A549 (cell line): ENCODE measurements around the gene NKX2-1. TPM values are rescaled to one million over a fixed set of nuclear protein-coding genes. Genes with fewer than 3 reads are reported as not detected.

Experiments
- ATAC-seq, 2 experiments: fragments of 200-7000 bp in 1 of 2; fragments of >200 bp in 1 of 2; cut with Nextera tagmentation in 1 of 2; cut with Tn5 transposase in 1 of 2; 3 replicates each; pipeline versions ENCODE4 v1.8.0 to v1.9.1; 2018 to 2020; ENCODE audit warnings: mild to moderate bottlenecking in 1 of 2, moderate library complexity in 1 of 2
- CTCF ChIA-PET: fragments of 300-600 bp; sonication (Branson Sonifier 250); formaldehyde crosslinking; extraction: SDS; loops from one replicate; lab custom pipeline; 2021; ENCODE audit warnings: antibody characterized with exemption, inconsistent platforms; lab: Yijun Ruan, JAX
- POLR2A ChIA-PET: fragments of 350-600 bp; formaldehyde crosslinking; extraction: SDS; loops from one replicate; lab custom pipeline; 2021; ENCODE audit warnings: antibody characterized with exemption, inconsistent platforms; lab: Yijun Ruan, JAX
- DNase-seq, 2 experiments: peaks; one replicate each; pipeline versions ENCODE4 v3.0.0 to v3.0.0-alpha.2; 2011 to 2016; ENCODE audit warnings: low read depth in 1 of 2, low spot score in 1 of 2
- FAIRE-seq: peaks from 2 replicates; lab custom pipeline; 2011; peaks lifted over from hg19 to GRCh38; lab: Jason Lieb, UNC
- H3K27ac ChIP-seq, 2 experiments: fragments of >200 bp; sonication (Bioruptor Twin); formaldehyde crosslinking; 3 replicates each; pipeline ENCODE4 v1.5.1; 2016 to 2017
- H3K4me1 ChIP-seq: fragments of >200 bp; sonication (Bioruptor Twin); formaldehyde crosslinking; 3 replicates; pipeline ENCODE4 v1.6.1; 2016
- H3K4me2 ChIP-seq: fragments of >200 bp; sonication (Bioruptor Twin); formaldehyde crosslinking; 3 replicates; pipeline ENCODE4 v1.6.1; 2016
- H3K4me3 ChIP-seq: fragments of >200 bp; sonication (Bioruptor Twin); formaldehyde crosslinking; 3 replicates; pipeline ENCODE4 v1.5.1; 2016
- H3K9me3 ChIP-seq: fragments of >200 bp; sonication (Bioruptor Twin); formaldehyde crosslinking; 3 replicates; pipeline ENCODE4 v1.6.1; 2016
- CHD4 ChIP-seq: fragments of 200-600 bp; sonication (generic); IDR thresholded peaks from 2 replicates; pipeline ENCODE4 v1.6.1; 2016; ENCODE audit warnings: antibody characterized with exemption, mild to moderate bottlenecking, borderline replicate concordance
- FOSB ChIP-seq: fragments of 250-450 bp; sonication (Bioruptor Pico); IDR thresholded peaks from 2 replicates; pipeline ENCODE4 v1.5.0; 2020; ENCODE audit warnings: mild to moderate bottlenecking, moderate library complexity
- FOXS1 ChIP-seq: fragments of 250-450 bp; sonication (Bioruptor Pico); IDR thresholded peaks from 2 replicates; pipeline ENCODE4 v1.5.0; 2020; ENCODE audit warnings: mild to moderate bottlenecking, moderate library complexity
- KDM1A ChIP-seq: fragments of 200-600 bp; sonication (generic); IDR thresholded peaks from 2 replicates; pipeline ENCODE4 v1.6.1; 2016; ENCODE audit warnings: low read depth, mild to moderate bottlenecking
- MAZ ChIP-seq: fragments of 150-350 bp; IDR thresholded peaks from 2 replicates; pipeline ENCODE4 v1.6.1; 2014; ENCODE audit warnings: antibody characterized with exemption, low read depth, low read length, borderline replicate concordance
- MYC ChIP-seq: IDR thresholded peaks from 2 replicates; pipeline ENCODE4 v1.6.1; 2012; ENCODE audit warnings: mild to moderate bottlenecking, inconsistent platforms, low read length, improper control_type of control experiment, borderline replicate concordance
- NPAS2 ChIP-seq: fragments of 250-450 bp; sonication (Bioruptor Pico); IDR thresholded peaks from 2 replicates; pipeline ENCODE4 v1.8.0; 2022; ENCODE audit warnings: mild to moderate bottlenecking, moderate library complexity, borderline replicate concordance
- PHF8 ChIP-seq: fragments of 200-600 bp; sonication (generic); IDR thresholded peaks from 2 replicates; pipeline ENCODE4 v1.6.1; 2016; ENCODE audit warnings: low read depth, mild to moderate bottlenecking, antibody characterized with exemption, moderate library complexity, borderline replicate concordance
- RARB ChIP-seq: fragments of 250-450 bp; sonication (Bioruptor Pico); IDR thresholded peaks from 2 replicates; pipeline ENCODE4 v1.8.0; 2021; ENCODE audit warnings: mild to moderate bottlenecking, moderate library complexity
- RCOR1 ChIP-seq: fragments of 150-350 bp; IDR thresholded peaks from 2 replicates; pipeline ENCODE4 v1.6.1; 2014; ENCODE audit warnings: antibody characterized with exemption, low read length, low read depth
- RFX5 ChIP-seq: fragments of 450-650 bp; IDR thresholded peaks from 2 replicates; pipeline ENCODE4 v1.7.1; 2014; ENCODE audit warnings: antibody characterized with exemption, mild to moderate bottlenecking, moderate library complexity
- SMC3 ChIP-seq: fragments of >200 bp; sonication (Bioruptor Twin); formaldehyde crosslinking; IDR thresholded peaks from 3 replicates; pipeline ENCODE4 v1.6.1; 2018; ENCODE audit warnings: inconsistent platforms
- ZNF302 ChIP-seq: fragments of 250-450 bp; sonication (Bioruptor Pico); IDR thresholded peaks from 2 replicates; pipeline ENCODE4 v1.9.0; 2021; ENCODE audit warnings: inconsistent platforms, mild to moderate bottlenecking, moderate library complexity
- WGBS: methylation state at CpG from one replicate; pipeline ENCODE4 v1.1.6; 2017; ENCODE audit errors: missing lambda C conversion rate; 5-methylcytosine and 5-hydroxymethylcytosine counted together
- polyA plus RNA-seq, 4 experiments: library from polyadenylated mRNA; depleted of rRNA in 3 of 4; stranded (reverse); fragments of >200 nt; fragmentation: RNase III in 1 of 4; extraction: RNeasy Plus Mini Kit Qiagen cat#74134 plus additional on column Dnase treatment in 1 of 4; gene quantifications; 2 replicates in 3 of 4; 3 replicates in 1 of 4; pipeline ENCODE4 v1.2.3, GENCODE V29; 2011 to 2017
- TF ChIP-seq, protein P1 (sequence below): fragments of >200 bp; sonication (Bioruptor Twin); formaldehyde crosslinking; IDR thresholded peaks from 3 replicates; pipeline ENCODE4 v1.6.1; 2016
- TF ChIP-seq, protein P2 (sequence below): fragments of 150-350 bp; IDR thresholded peaks from 2 replicates; pipeline ENCODE4 v1.6.1; 2014; ENCODE audit warnings: low read depth, mild to moderate bottlenecking, low read length
- TF ChIP-seq, protein P3 (sequence below): fragments of 450-650 bp; IDR thresholded peaks from 2 replicates; pipeline ENCODE4 v1.6.1; 2014; ENCODE audit warnings: antibody characterized with exemption
- TF ChIP-seq, protein P4 (sequence below): fragments of >200 bp; sonication (Bioruptor Twin); formaldehyde crosslinking; IDR thresholded peaks from 2 replicates; pipeline ENCODE4 v1.6.1; 2016
- TF ChIP-seq, protein P5 (sequence below): fragments of 250-450 bp; sonication (Bioruptor Pico); IDR thresholded peaks from 2 replicates; pipeline ENCODE4 v1.5.0; 2020; ENCODE audit warnings: low read depth, mild to moderate bottlenecking, moderate library complexity
- TF ChIP-seq, protein P6 (sequence below): IDR thresholded peaks from 2 replicates; pipeline ENCODE4 v1.6.1; 2012
- TF ChIP-seq, protein P7 (sequence below): fragments of 250-450 bp; sonication (Bioruptor Pico); IDR thresholded peaks from 2 replicates; pipeline ENCODE4 v1.5.0; 2021; ENCODE audit warnings: mild to moderate bottlenecking, moderate library complexity, borderline replicate concordance

Gene NKX2-1
- polyA plus RNA-seq, 2 of the 4 experiments (the other 2 are of a cell fraction): not detected

DNA sequence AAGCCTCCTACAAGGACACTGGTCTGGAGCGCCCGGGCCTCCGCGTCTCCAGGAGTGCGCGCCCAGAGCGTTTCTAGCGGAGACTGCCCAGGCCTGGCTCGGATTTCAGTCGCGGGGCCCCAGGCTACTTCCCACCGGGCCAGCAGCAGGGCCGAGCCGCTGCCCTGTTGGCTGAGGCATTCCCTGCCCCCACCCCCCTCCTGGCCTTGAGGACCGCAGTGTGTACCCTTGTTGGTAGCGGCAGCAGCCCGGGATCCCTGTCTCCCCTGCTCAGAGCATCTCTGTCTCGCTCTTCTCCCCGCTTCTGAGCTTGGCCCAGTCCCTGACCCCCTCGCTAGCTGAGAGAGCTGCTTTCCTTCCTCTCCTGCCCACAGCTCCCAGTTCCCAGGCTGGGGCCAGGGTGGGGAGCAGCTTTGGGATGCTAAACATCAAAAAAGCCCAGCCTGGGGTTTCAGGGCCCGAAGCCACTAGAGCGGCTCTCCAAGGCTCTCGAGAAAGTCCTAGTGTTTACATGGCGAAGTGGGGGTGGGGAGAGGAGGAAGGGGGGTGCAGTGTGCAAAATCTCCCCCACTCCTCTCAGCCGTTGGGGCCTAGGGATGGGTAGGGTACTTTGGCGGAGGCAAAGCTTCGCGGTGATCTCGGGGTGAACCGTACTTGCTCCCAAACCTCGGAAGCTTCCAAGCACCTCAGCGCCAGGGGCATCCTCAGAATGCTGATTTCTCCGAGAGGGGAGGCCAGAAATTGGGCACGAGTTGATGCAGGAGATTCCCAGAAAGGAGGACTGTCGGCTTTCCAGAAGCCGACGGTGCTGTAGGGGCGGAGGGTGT lies 6.4 kb downstream of the NKX2-1 start (continued):
- TF ChIP-seq, protein P1, sequence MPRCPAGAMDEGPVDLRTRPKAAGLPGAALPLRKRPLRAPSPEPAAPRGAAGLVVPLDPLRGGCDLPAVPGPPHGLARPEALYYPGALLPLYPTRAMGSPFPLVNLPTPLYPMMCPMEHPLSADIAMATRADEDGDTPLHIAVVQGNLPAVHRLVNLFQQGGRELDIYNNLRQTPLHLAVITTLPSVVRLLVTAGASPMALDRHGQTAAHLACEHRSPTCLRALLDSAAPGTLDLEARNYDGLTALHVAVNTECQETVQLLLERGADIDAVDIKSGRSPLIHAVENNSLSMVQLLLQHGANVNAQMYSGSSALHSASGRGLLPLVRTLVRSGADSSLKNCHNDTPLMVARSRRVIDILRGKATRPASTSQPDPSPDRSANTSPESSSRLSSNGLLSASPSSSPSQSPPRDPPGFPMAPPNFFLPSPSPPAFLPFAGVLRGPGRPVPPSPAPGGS: no peak
- TF ChIP-seq RCOR1 (no peak), FOSB (CRISPR knock-in tag) (no peak), FOXS1 (no peak)
- TF ChIP-seq, protein P2, sequence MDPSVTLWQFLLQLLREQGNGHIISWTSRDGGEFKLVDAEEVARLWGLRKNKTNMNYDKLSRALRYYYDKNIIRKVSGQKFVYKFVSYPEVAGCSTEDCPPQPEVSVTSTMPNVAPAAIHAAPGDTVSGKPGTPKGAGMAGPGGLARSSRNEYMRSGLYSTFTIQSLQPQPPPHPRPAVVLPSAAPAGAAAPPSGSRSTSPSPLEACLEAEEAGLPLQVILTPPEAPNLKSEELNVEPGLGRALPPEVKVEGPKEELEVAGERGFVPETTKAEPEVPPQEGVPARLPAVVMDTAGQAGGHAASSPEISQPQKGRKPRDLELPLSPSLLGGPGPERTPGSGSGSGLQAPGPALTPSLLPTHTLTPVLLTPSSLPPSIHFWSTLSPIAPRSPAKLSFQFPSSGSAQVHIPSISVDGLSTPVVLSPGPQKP: no peak
- TF ChIP-seq, all 56 proteins: peak for 0

DNA sequence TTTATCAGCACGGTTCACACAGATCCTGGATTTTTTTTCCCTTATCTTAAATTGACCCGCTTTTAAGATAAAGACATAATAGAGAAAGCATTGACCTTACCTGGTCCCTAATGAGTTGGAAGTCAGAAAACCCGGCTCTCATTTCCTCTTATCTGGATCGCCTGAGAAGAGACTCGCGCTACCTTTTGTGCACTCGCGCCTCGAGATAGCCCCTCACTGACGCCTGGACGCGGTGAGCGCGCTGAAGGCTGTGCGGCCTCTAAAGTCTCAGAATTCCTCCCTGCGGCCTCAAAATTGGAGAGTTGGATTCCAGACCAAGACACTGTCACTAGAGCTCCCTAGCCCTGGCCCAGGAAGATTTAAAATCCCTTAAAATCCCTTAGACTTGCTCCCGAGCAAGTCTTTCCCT lies 7.0 kb downstream of the NKX2-1 start:
- H3K9me3 ChIP-seq: peaks cover 5% of the 10 kb centered on the region; the same call in 2 of the 3 replicates
- CTCF ChIA-PET: interaction anchor here (0.7 to 3.6 kb wide), 3 partner anchors 8 to 442 kb away, joined by 3 to 22 read pairs (median 8); no protein-coding TSS in a partner anchor
- no peak overlapping the region for H3K4me3 ChIP-seq
- no peak overlapping the region for H3K27ac ChIP-seq
- POLR2A ChIA-PET: no interaction called here
- TF ChIP-seq, protein P3, sequence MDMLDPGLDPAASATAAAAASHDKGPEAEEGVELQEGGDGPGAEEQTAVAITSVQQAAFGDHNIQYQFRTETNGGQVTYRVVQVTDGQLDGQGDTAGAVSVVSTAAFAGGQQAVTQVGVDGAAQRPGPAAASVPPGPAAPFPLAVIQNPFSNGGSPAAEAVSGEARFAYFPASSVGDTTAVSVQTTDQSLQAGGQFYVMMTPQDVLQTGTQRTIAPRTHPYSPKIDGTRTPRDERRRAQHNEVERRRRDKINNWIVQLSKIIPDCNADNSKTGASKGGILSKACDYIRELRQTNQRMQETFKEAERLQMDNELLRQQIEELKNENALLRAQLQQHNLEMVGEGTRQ: no peak
- TF ChIP-seq MYC (no peak), PHF8 (no peak), RFX5 (no peak), ZNF302 (no peak), RARB (CRISPR knock-in tag) (no peak), SMC3 (no peak), NPAS2 (CRISPR knock-in tag) (no peak), CHD4 (no peak), MAZ (no peak), KDM1A (no peak)
- TF ChIP-seq, protein P2: no peak
- TF ChIP-seq, protein P4, sequence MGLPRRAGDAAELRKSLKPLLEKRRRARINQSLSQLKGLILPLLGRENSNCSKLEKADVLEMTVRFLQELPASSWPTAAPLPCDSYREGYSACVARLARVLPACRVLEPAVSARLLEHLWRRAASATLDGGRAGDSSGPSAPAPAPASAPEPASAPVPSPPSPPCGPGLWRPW: no peak
- TF ChIP-seq, protein P5, sequence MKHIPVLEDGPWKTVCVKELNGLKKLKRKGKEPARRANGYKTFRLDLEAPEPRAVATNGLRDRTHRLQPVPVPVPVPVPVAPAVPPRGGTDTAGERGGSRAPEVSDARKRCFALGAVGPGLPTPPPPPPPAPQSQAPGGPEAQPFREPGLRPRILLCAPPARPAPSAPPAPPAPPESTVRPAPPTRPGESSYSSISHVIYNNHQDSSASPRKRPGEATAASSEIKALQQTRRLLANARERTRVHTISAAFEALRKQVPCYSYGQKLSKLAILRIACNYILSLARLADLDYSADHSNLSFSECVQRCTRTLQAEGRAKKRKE (CRISPR knock-in tag): no peak
- TF ChIP-seq, protein P6, sequence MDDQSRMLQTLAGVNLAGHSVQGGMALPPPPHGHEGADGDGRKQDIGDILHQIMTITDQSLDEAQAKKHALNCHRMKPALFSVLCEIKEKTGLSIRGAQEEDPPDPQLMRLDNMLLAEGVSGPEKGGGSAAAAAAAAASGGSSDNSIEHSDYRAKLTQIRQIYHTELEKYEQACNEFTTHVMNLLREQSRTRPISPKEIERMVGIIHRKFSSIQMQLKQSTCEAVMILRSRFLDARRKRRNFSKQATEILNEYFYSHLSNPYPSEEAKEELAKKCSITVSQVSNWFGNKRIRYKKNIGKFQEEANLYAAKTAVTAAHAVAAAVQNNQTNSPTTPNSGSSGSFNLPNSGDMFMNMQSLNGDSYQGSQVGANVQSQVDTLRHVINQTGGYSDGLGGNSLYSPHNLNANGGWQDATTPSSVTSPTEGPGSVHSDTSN: no peak
- TF ChIP-seq, protein P7, sequence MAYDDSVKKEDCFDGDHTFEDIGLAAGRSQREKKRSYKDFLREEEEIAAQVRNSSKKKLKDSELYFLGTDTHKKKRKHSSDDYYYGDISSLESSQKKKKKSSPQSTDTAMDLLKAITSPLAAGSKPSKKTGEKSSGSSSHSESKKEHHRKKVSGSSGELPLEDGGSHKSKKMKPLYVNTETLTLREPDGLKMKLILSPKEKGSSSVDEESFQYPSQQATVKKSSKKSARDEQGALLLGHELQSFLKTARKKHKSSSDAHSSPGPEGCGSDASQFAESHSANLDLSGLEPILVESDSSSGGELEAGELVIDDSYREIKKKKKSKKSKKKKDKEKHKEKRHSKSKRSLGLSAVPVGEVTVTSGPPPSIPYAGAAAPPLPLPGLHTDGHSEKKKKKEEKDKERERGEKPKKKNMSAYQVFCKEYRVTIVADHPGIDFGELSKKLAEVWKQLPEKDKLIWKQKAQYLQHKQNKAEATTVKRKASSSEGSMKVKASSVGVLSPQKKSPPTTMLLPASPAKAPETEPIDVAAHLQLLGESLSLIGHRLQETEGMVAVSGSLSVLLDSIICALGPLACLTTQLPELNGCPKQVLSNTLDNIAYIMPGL (CRISPR knock-in tag): no peak
- no peaks in the 10 kb centered on the region for H3K4me1 ChIP-seq
- DNase-seq: no peak
- FAIRE-seq: no peak
- 68% methylated on average over 17 of the region's 17 CpGs for WGBS
- no peak for ATAC-seq
- H3K4me2 ChIP-seq: no peak overlapping the region
